ENCODE measurements around the gene OTOGL. TPM values are rescaled to one million over a fixed set of nuclear protein-coding genes. Genes with fewer than 3 reads are reported as not detected.

OTOGL gene
- total RNA-seq, 1 donor, result under 0.01 TPM

- no peak for DNase-seq (ENCODE audit: low read depth in 2 of 3, low spot score in 2 of 3)
Observed at GRCh38 chr12:80332827-80333226, 233.5 kb downstream of the OTOGL start.

GRCh38 chr12:80352474-80352873 is 253.1 kb downstream of the OTOGL start:
- no peak for DNase-seq (ENCODE audit: low read depth in 2 of 3, low spot score in 2 of 3)

- DNase-seq (ENCODE audit: low read depth in 2 of 3, low spot score in 2 of 3), result no peak
Observed at GRCh38 chr12:80353254-80353653, 253.9 kb downstream of the OTOGL start.

- DNase-seq (ENCODE audit: low read depth in 2 of 3, low spot score in 2 of 3), result peak in 2 of 3 donors; percentile 3 to 41
Observed at GRCh38 chr12:80356097-80356496, 256.8 kb downstream of the OTOGL start.

GRCh38 chr12:80359703-80360102 is 260.4 kb downstream of the OTOGL start:
- DNase-seq (ENCODE audit: low read depth in 2 of 3, low spot score in 2 of 3), result no peak

GRCh38 chr12:80364056-80364455 is 264.7 kb downstream of the OTOGL start:
- no peak for DNase-seq (ENCODE audit: low read depth in 2 of 3, low spot score in 2 of 3)

GRCh38 chr12:80373666-80374065 is 274.3 kb downstream of the OTOGL start:
- DNase-seq (ENCODE audit: low read depth in 2 of 3, low spot score in 2 of 3), result no peak

- no peak for DNase-seq (ENCODE audit: low read depth in 2 of 3, low spot score in 2 of 3)
Observed at GRCh38 chr12:80374615-80375014, 275.3 kb downstream of the OTOGL start.

GRCh38 chr12:80377140-80377794 is 277.9 kb downstream of the OTOGL start:
- DNase-seq (ENCODE audit: low read depth in 2 of 3, low spot score in 2 of 3), result no peak

- DNase-seq (ENCODE audit: low read depth in 2 of 3, low spot score in 2 of 3), result no peak
Observed at GRCh38 chr12:80381121-80381520, 281.8 kb downstream of the OTOGL start.

- DNase-seq (ENCODE audit: low read depth in 2 of 3, low spot score in 2 of 3), result no peak
Observed at GRCh38 chr12:80382254-80382653, 282.9 kb downstream of the OTOGL start.

- DNase-seq (ENCODE audit: low read depth in 2 of 3, low spot score in 2 of 3), result peak in 1 of 3 donors; percentile 5
Observed at GRCh38 chr12:80400571-80400991, 301.2 kb downstream of the OTOGL start.

GRCh38 chr12:80401191-80401590 is 301.9 kb downstream of the OTOGL start:
- DNase-seq (ENCODE audit: low read depth in 2 of 3, low spot score in 2 of 3), result no peak

- DNase-seq (ENCODE audit: low read depth in 2 of 3, low spot score in 2 of 3), result no peak
Observed at GRCh38 chr12:80404629-80405028, 305.3 kb downstream of the OTOGL start.

- DNase-seq (ENCODE audit: low read depth in 2 of 3, low spot score in 2 of 3), result no peak
Observed at GRCh38 chr12:80406253-80406652, 306.9 kb downstream of the OTOGL start.

GRCh38 chr12:80411787-80412186 is 312.4 kb downstream of the OTOGL start:
- peak in 1 of 3 donors; percentile 14 for DNase-seq (ENCODE audit: low read depth in 2 of 3, low spot score in 2 of 3)

GRCh38 chr12:80412343-80412953 is 313.1 kb downstream of the OTOGL start:
- peak in 2 of 3 donors; percentile 35 to 68 for DNase-seq (ENCODE audit: low read depth in 2 of 3, low spot score in 2 of 3)

GRCh38 chr12:80413462-80413861 is 314.1 kb downstream of the OTOGL start:
- DNase-seq (ENCODE audit: low read depth in 2 of 3, low spot score in 2 of 3), result no peak

GRCh38 chr12:80415466-80415865 is 316.1 kb downstream of the OTOGL start:
- DNase-seq (ENCODE audit: low read depth in 2 of 3, low spot score in 2 of 3), result peak in 2 of 3 donors; percentile 12 to 60

- no peak for DNase-seq (ENCODE audit: low read depth in 2 of 3, low spot score in 2 of 3)
Observed at GRCh38 chr12:80419644-80420043, 320.3 kb downstream of the OTOGL start.

- DNase-seq (ENCODE audit: low read depth in 2 of 3, low spot score in 2 of 3), result no peak
Observed at GRCh38 chr12:80420075-80420474, 320.7 kb downstream of the OTOGL start.

- DNase-seq (ENCODE audit: low read depth in 2 of 3, low spot score in 2 of 3), result no peak
Observed at GRCh38 chr12:80422550-80422949, 323.2 kb downstream of the OTOGL start.
